Endothelial cell of umbilical vein (primary cell): ENCODE data around the gene TSPO. TPM values are rescaled to one million over a fixed set of nuclear protein-coding genes. Genes with fewer than 3 reads are reported as not detected.

Experiments
- BruUV-seq: library from RNA; stranded (reverse); fragments of 400-500 nt; replicated peaks from 2 replicates; lab custom pipeline; 2021; lab: Mats Ljungman, UMichigan
- CTCF ChIA-PET: fragments of 300-600, 350-600 bp; sonication (Branson Sonifier 250); formaldehyde crosslinking; loops from one replicate; lab custom pipeline; 2021; ENCODE audit warnings: antibody characterized with exemption, inconsistent platforms; lab: Charles Lee
- POLR2A ChIA-PET: fragments of 300-600, 350-600 bp; sonication (Branson Sonifier 250); formaldehyde crosslinking; loops from one replicate; lab custom pipeline; 2021; ENCODE audit warnings: antibody characterized with exemption, inconsistent platforms; lab: Charles Lee
- DNase-seq: peaks from one replicate; pipeline ENCODE4 v3.0.0-alpha.2; 2011; ENCODE audit warnings: low read depth, low spot score
- FAIRE-seq: peaks from 2 replicates; lab custom pipeline; 2011; peaks lifted over from hg19 to GRCh38; lab: Jason Lieb, UNC
- H2AFZ ChIP-seq: 2 replicates; pipeline ENCODE4 v1.6.0; 2012; ENCODE audit warnings: low read depth, low read length, control low read depth, inconsistent platforms
- H3K27ac ChIP-seq: 2 replicates; pipeline ENCODE4 v1.5.1; 2011; ENCODE audit warnings: low read depth, mild to moderate bottlenecking, control low read depth, low read length, moderate library complexity; ENCODE audit not compliant: insufficient read depth
- H3K27me3 ChIP-seq, 2 experiments: 2 replicates each; pipeline versions ENCODE4 v1.6.0 to v1.6.1; 2011; ENCODE audit warnings: low read length in 2 of 2, mixed read lengths in 1 of 2; ENCODE audit not compliant: control insufficient read depth in 2 of 2, insufficient read depth in 2 of 2
- H3K36me3 ChIP-seq, 2 experiments: 2 replicates in 1 of 2; 3 replicates in 1 of 2; pipeline ENCODE4 v1.5.1; 2011; ENCODE audit warnings: low read length in 2 of 2, mild to moderate bottlenecking in 1 of 2, moderate library complexity in 1 of 2; ENCODE audit not compliant: control insufficient read depth in 2 of 2, insufficient read depth in 2 of 2; ENCODE audit errors: extremely low read depth in 1 of 2
- H3K4me1 ChIP-seq: 3 replicates; pipeline ENCODE4 v1.5.1; 2011; ENCODE audit warnings: mild to moderate bottlenecking, low read length; ENCODE audit not compliant: control insufficient read depth, insufficient read depth; ENCODE audit errors: extremely low read depth
- H3K4me2 ChIP-seq: 2 replicates; pipeline ENCODE4 v1.6.1; 2011; ENCODE audit warnings: low read length, control low read depth, mixed read lengths; ENCODE audit not compliant: insufficient read depth
- H3K4me3 ChIP-seq, 3 experiments: fragments of 200-600 bp in 1 of 3; sonication (generic), shearing (Covaris generic) in 1 of 3; replicated peaks in 1 of 3; 2 replicates each; pipeline ENCODE4 v1.5.1; 2011 to 2016; ENCODE audit warnings: control low read depth in 3 of 3, low read length in 3 of 3, mild to moderate bottlenecking in 2 of 3, inconsistent platforms in 1 of 3, low read depth in 1 of 3, moderate library complexity in 1 of 3; ENCODE audit not compliant: insufficient read depth in 1 of 3
- H3K79me2 ChIP-seq: 2 replicates; pipeline ENCODE4 v1.6.0; 2012; ENCODE audit warnings: low read length, inconsistent platforms; ENCODE audit not compliant: control insufficient read depth, insufficient read depth
- H3K9ac ChIP-seq: replicated peaks from 2 replicates; pipeline ENCODE3; 2011; ENCODE audit warnings: low read length, control low read depth; ENCODE audit not compliant: insufficient read depth; ENCODE audit errors: extremely low read depth
- H3K9me1 ChIP-seq: replicated peaks from 3 replicates; pipeline ENCODE4 v1.6.0; 2011; ENCODE audit warnings: mild to moderate bottlenecking, low read length; ENCODE audit not compliant: control insufficient read depth, insufficient read depth; ENCODE audit errors: extremely low read depth
- H3K9me3 ChIP-seq: replicated peaks from 2 replicates; pipeline ENCODE4 v1.5.1; 2012; ENCODE audit warnings: low read length, inconsistent platforms; ENCODE audit not compliant: control insufficient read depth, insufficient read depth
- H4K20me1 ChIP-seq: replicated peaks from 2 replicates; pipeline ENCODE3; 2011; ENCODE audit warnings: mild to moderate bottlenecking, low read length; ENCODE audit not compliant: control insufficient read depth, insufficient read depth; ENCODE audit errors: extremely low read depth
- CTCF ChIP-seq, 2 donors: IDR thresholded peaks; 1 replicate in 1 of 2; 2 replicates in 1 of 2; pipeline ENCODE4 v1.5.1; 2011; ENCODE audit warnings: low read length in 2 of 2, mild to moderate bottlenecking in 2 of 2, moderate library complexity in 2 of 2, control low read depth in 1 of 2, inconsistent platforms in 1 of 2, low read depth in 1 of 2; ENCODE audit not compliant: insufficient read depth in 1 of 2; ENCODE audit errors: extremely low read depth in 1 of 2
- EZH2 ChIP-seq: IDR thresholded peaks from 2 replicates; pipeline ENCODE4 v1.6.1; 2012; ENCODE audit warnings: borderline replicate concordance, low read depth, mild to moderate bottlenecking, moderate library complexity, low read length, inconsistent platforms; ENCODE audit not compliant: severe bottlenecking
- FOS ChIP-seq: IDR thresholded peaks from 2 replicates; pipeline ENCODE4 v1.6.1; 2011; ENCODE audit warnings: mild to moderate bottlenecking, low read length, moderate library complexity, borderline replicate concordance; ENCODE audit not compliant: insufficient read depth
- GATA2 ChIP-seq: IDR thresholded peaks from 2 replicates; pipeline ENCODE4 v1.7.0; 2011; ENCODE audit warnings: low read depth, mild to moderate bottlenecking, moderate library complexity, mixed read lengths, low read length; ENCODE audit not compliant: insufficient read length, insufficient read depth
- JUN ChIP-seq: IDR thresholded peaks from 2 replicates; pipeline ENCODE4 v1.6.1; 2011; ENCODE audit warnings: borderline replicate concordance, low read depth; ENCODE audit not compliant: insufficient read length, insufficient read depth
- MAX ChIP-seq: IDR thresholded peaks from 2 replicates; pipeline ENCODE4 v1.6.1; 2011; ENCODE audit not compliant: insufficient read depth, insufficient read length
- MYC ChIP-seq: IDR thresholded peaks from one replicate; pipeline ENCODE4 v1.6.1; 2011; ENCODE audit warnings: mild to moderate bottlenecking, low read depth, low read length
- POLR2A ChIP-seq: IDR thresholded peaks from 2 replicates; pipeline ENCODE4 v1.6.1; 2012; ENCODE audit warnings: low read depth, mild to moderate bottlenecking, control low read depth, low read length
- POLR2AphosphoS5 ChIP-seq: IDR thresholded peaks from 2 replicates; pipeline ENCODE4 v1.6.1; 2012; ENCODE audit warnings: low read depth, mild to moderate bottlenecking, control low read depth, low read length, moderate library complexity; ENCODE audit not compliant: insufficient read depth
- dilution Hi-C: fragments of 300-500 bp; cut with MboI; formaldehyde crosslinking; loops from one replicate; pipeline ENCODE4 v1.15.0; 2019; ENCODE audit warnings: low sequenced_read_pairs; ENCODE audit not compliant: extremely low pct_ligation_motif_present
- intact Hi-C: fragments of 100-400 bp; cut with micrococcal nuclease; formaldehyde crosslinking; loops from one replicate; pipeline ENCODE4 v1.10.0; 2022
- polyA plus RNA-seq, 4 experiments: library from polyadenylated mRNA; depleted of rRNA in 3 of 4; stranded (reverse) in 3 of 4; unstranded in 1 of 4; fragments of >200 nt; gene quantifications; 2 replicates each; pipeline versions ENCODE4 v1.2.1 to v1.2.3, GENCODE V29; 2011 to 2012; ENCODE audit warnings: missing spikeins in 1 of 4
- total RNA-seq: library from RNA; stranded (reverse); gene quantifications from 2 replicates; pipeline ENCODE4 v1.2.3, GENCODE V29; 2021

The TSPO gene
- total and polyA plus RNA-seq, 2 donors (not counting 3 experiments of a cell fraction or from before 2014, with no cell fraction given), result 328 to 720 TPM

- peaks cover 11% of the 10 kb centered on the region for H3K79me2 ChIP-seq
- no peak overlapping the region for H3K4me2 ChIP-seq
- H3K9ac ChIP-seq, result no peak overlapping the region
- H4K20me1 ChIP-seq, result no peaks in the 10 kb centered on the region
- BruUV-seq, result no TSS peak
- no peak overlapping the region for H3K4me3 ChIP-seq
- no peak for TF ChIP-seq MYC
- no peak for TF ChIP-seq CTCF (IDR thresholded peaks at IDR 0.05; ENCODE audit: extremely low read depth in 1 of 2, insufficient read depth in 1 of 2, low read depth in 1 of 2, low read length in 2 of 2)
- TF ChIP-seq POLR2AphosphoS5, result no peak
- no peak for TF ChIP-seq JUN
- no peak for TF ChIP-seq GATA2
- no peak for TF ChIP-seq POLR2A
- no peak for TF ChIP-seq MAX
- no peak for TF ChIP-seq EZH2
- no peak for TF ChIP-seq FOS
- FAIRE-seq, result no peak
- no peaks in the 10 kb centered on the region for H3K9me1 ChIP-seq
- ChIA-PET POLR2A (no interaction called here), CTCF (no interaction called here)
- H3K27me3 ChIP-seq, result no peaks in the 10 kb centered on the region
- dilution Hi-C loops, result no loop called here
- DNase-seq, result no peak
- peaks cover 23% of the 10 kb centered on the region for H3K4me1 ChIP-seq
- H3K9me3 ChIP-seq, result no peaks in the 10 kb centered on the region
- H2AFZ ChIP-seq, result no peak overlapping the region
- intact Hi-C loops, result no loop called here
- H3K36me3 ChIP-seq, result peaks cover 5 to 8% of the 10 kb centered on the region in 2 experiments
- H3K27ac ChIP-seq, result no peak overlapping the region
Observed at GRCh38 chr22:43182726-43183125, 31.4 kb downstream of the TSPO start.
